Measurements from ENCODE around the gene LZIC. TPM values are rescaled to one million over a fixed set of nuclear protein-coding genes. Genes with fewer than 3 reads are reported as not detected.

Gene LZIC
- polyA plus RNA-seq, 1 of the 3 experiments (the other 2 are of a cell fraction), result 9.6 TPM

DNA sequence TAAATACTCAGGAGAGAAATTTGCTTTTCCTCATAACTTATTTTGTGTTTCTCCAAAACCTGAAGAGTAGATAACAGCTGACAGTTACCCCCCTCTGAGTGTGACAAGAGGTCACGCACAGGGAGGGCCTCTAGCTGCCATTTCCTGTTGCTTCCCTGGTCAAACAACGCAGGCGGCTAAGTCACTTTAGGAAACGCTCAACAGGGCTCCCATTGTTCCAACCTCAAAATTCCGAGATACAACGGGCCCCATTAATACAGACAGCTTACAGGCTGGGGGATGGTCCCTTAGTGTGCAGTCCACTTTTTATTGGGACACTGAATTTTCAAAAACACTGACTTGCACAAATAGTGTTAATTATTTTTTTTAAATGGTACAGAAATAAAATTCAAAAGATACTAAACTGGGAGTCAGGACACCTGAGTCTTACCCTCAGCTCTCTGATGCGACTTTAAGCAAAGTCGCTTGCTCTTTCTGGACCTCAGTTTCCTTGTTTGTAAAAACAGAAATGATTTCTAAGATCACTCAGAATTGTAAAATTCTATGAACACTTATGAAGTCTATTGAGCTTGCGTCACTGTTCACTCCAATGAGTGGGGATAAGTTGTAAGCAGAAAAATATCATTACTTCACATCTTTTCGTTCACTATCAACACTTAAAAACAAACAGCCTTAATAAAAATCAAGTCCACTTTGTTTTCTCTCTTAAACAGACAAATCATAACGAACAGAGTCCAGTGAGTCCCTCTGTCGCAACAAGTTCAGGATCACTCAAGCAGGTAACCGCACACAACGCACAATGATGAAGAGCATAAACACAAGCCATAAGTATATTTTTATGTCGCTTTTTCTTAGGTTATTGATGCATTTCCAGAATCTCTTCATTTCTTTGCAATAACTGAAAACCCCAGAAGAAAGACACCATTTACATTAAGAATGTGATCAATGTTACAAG is 13.5 kb downstream of the LZIC start:
- no peaks in the 10 kb centered on the region for H3K4me1 ChIP-seq (ENCODE audit: control insufficient read depth in 1 of 2, insufficient read depth in 2 of 2, low read depth in 1 of 2, low read length in 1 of 2)
- 95% methylated on average over 15 of the region's 15 CpGs for WGBS (ENCODE audit: low lambda C conversion rate)
- no peak for DNase-seq
- POLR2A ChIA-PET, result no interaction called here
- no peak overlapping the region for H2AFZ ChIP-seq (ENCODE audit: low read depth)
- CTCF ChIA-PET, result interaction anchor here (1.0 kb wide), 2 partner anchors 12 to 55 kb away, joined by 3 read pairs; no protein-coding TSS in a partner anchor
- H3K27ac ChIP-seq (ENCODE audit: low read depth in 2 of 2, low read length in 1 of 2), result no peak overlapping the region
- no peak overlapping the region for H3K4me3 ChIP-seq (ENCODE audit: low read depth in 2 of 2, low read length in 1 of 2)
- H3K9me3 ChIP-seq, result no peaks in the 10 kb centered on the region
- H3K4me2 ChIP-seq, result no peak overlapping the region
- no peak for TF ChIP-seq ELF1 (IDR thresholded peaks at IDR 0.05)
- TF ChIP-seq, protein P1, sequence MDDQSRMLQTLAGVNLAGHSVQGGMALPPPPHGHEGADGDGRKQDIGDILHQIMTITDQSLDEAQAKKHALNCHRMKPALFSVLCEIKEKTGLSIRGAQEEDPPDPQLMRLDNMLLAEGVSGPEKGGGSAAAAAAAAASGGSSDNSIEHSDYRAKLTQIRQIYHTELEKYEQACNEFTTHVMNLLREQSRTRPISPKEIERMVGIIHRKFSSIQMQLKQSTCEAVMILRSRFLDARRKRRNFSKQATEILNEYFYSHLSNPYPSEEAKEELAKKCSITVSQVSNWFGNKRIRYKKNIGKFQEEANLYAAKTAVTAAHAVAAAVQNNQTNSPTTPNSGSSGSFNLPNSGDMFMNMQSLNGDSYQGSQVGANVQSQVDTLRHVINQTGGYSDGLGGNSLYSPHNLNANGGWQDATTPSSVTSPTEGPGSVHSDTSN (IDR thresholded peaks at IDR 0.05), result no peak
- no peak for TF ChIP-seq EP300 (IDR thresholded peaks at IDR 0.05; ENCODE audit: borderline replicate concordance in 1 of 2, low read depth in 1 of 2, low read length in 1 of 2)
- TF ChIP-seq, protein P2, sequence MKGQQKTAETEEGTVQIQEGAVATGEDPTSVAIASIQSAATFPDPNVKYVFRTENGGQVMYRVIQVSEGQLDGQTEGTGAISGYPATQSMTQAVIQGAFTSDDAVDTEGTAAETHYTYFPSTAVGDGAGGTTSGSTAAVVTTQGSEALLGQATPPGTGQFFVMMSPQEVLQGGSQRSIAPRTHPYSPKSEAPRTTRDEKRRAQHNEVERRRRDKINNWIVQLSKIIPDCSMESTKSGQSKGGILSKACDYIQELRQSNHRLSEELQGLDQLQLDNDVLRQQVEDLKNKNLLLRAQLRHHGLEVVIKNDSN (IDR thresholded peaks at IDR 0.05; ENCODE audit: borderline replicate concordance, low read depth), result no peak
- no peak for TF ChIP-seq SIN3A (IDR thresholded peaks at IDR 0.05; ENCODE audit: borderline replicate concordance, low read depth, low read length)
- TF ChIP-seq, protein P3, sequence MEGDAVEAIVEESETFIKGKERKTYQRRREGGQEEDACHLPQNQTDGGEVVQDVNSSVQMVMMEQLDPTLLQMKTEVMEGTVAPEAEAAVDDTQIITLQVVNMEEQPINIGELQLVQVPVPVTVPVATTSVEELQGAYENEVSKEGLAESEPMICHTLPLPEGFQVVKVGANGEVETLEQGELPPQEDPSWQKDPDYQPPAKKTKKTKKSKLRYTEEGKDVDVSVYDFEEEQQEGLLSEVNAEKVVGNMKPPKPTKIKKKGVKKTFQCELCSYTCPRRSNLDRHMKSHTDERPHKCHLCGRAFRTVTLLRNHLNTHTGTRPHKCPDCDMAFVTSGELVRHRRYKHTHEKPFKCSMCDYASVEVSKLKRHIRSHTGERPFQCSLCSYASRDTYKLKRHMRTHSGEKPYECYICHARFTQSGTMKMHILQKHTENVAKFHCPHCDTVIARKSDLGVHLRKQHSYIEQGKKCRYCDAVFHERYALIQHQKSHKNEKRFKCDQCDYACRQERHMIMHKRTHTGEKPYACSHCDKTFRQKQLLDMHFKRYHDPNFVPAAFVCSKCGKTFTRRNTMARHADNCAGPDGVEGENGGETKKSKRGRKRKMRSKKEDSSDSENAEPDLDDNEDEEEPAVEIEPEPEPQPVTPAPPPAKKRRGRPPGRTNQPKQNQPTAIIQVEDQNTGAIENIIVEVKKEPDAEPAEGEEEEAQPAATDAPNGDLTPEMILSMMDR (IDR thresholded peaks at IDR 0.05), result no peak
- no peak for TF ChIP-seq YY1 (IDR thresholded peaks at IDR 0.05; ENCODE audit: low read depth)
- no peak for TF ChIP-seq RFX5 (IDR thresholded peaks at IDR 0.05; ENCODE audit: low read length)
- no peak for TF ChIP-seq GATA2 (CRISPR knock-in tag; IDR thresholded peaks at IDR 0.05)
- no peak for TF ChIP-seq EZH2phosphoT487 (IDR thresholded peaks at IDR 0.05; ENCODE audit: borderline replicate concordance, low read depth)
- TF ChIP-seq FOXJ3 (CRISPR knock-in tag; IDR thresholded peaks at IDR 0.05), result no peak
- no peak for TF ChIP-seq NFIC (IDR thresholded peaks at IDR 0.05; ENCODE audit: borderline replicate concordance)
- no peak for TF ChIP-seq RXRA (IDR thresholded peaks at IDR 0.05; ENCODE audit: borderline replicate concordance, low read depth)
- no peak for TF ChIP-seq MXI1 (IDR thresholded peaks at IDR 0.05; ENCODE audit: low read depth, low read length)
- H3K27me3 ChIP-seq (ENCODE audit: insufficient read depth), result no peaks in the 10 kb centered on the region
- H3K9me2 ChIP-seq, result no peaks in the 10 kb centered on the region
- no peak overlapping the region for H3K9ac ChIP-seq
- no peaks in the 10 kb centered on the region for H3K79me2 ChIP-seq (ENCODE audit: insufficient read depth)
- peaks cover 16 to 28% of the 10 kb centered on the region in 2 experiments for H3K36me3 ChIP-seq (replicated peaks in 1 of 2; ENCODE audit: control insufficient read depth in 1 of 2, insufficient read depth in 2 of 2, low read length in 1 of 2)
- peaks cover 7% of the 10 kb centered on the region for H3F3A ChIP-seq (replicated peaks; ENCODE audit: insufficient read depth)
- H4K20me1 ChIP-seq (ENCODE audit: insufficient read depth), result no peaks in the 10 kb centered on the region

Measured in SK-N-SH (cell line).